Naive thymus-derived CD4-positive, alpha-beta T cell (primary cell): ENCODE measurements around the gene ZNF423. TPM values are rescaled to one million over a fixed set of nuclear protein-coding genes. Genes with fewer than 3 reads are reported as not detected.

Experiments
- ATAC-seq: fragments of 150-1000 bp; cut with Tn5 transposase; 2 replicates; pipeline ENCODE4 v1.10.0; 2021; ENCODE audit warnings: mild to moderate bottlenecking, moderate library complexity
- CTCF ChIA-PET: fragments of 350-600 bp; sonication (Branson Sonifier 250); formaldehyde crosslinking; loops from one replicate; lab custom pipeline; 2021; ENCODE audit warnings: antibody characterized with exemption; lab: Charles Lee
- POLR2A ChIA-PET: fragments of 350-600 bp; sonication (Branson Sonifier 250); formaldehyde crosslinking; loops from one replicate; lab custom pipeline; 2021; ENCODE audit warnings: antibody characterized with exemption, inconsistent platforms; lab: Charles Lee
- DNase-seq, 9 donors: peaks; one replicate each; pipeline versions ENCODE4 v3.0.0 to v3.0.0-alpha.2; 2020 to 2022; ENCODE audit warnings: mixed read lengths in 1 of 9
- H3K27ac ChIP-seq: one replicate; pipeline ENCODE4 v1.7.0; 2013; ENCODE audit warnings: mild to moderate bottlenecking, low read depth, low read length, moderate library complexity
- H3K27me3 ChIP-seq, 2 donors: one replicate each; pipeline ENCODE4 v1.7.0; 2013; ENCODE audit warnings: low read length in 2 of 2, mild to moderate bottlenecking in 2 of 2, moderate library complexity in 2 of 2; ENCODE audit not compliant: control insufficient read depth in 2 of 2, insufficient read depth in 2 of 2
- H3K36me3 ChIP-seq, 3 experiments: 1 replicate in 2 of 3; 2 replicates in 1 of 3; pipeline ENCODE4 v1.7.0; 2013; ENCODE audit warnings: low read length in 3 of 3, mild to moderate bottlenecking in 3 of 3, moderate library complexity in 1 of 3; ENCODE audit not compliant: insufficient read depth in 3 of 3, control insufficient read depth in 2 of 3
- H3K4me1 ChIP-seq, 2 donors: one replicate each; pipeline ENCODE4 v1.7.0; 2013; ENCODE audit warnings: low read length in 2 of 2, mild to moderate bottlenecking in 2 of 2, moderate library complexity in 1 of 2; ENCODE audit not compliant: control insufficient read depth in 2 of 2, insufficient read depth in 2 of 2
- H3K4me3 ChIP-seq: 2 replicates; pipeline ENCODE4 v1.7.0; 2013; ENCODE audit warnings: mild to moderate bottlenecking, low read length
- H3K9me3 ChIP-seq, 3 experiments: 1 replicate in 2 of 3; 2 replicates in 1 of 3; pipeline ENCODE4 v1.7.0; 2013; ENCODE audit warnings: low read length in 3 of 3; ENCODE audit not compliant: control insufficient read depth in 2 of 3
- H3K27ac Mint-ChIP-seq, 9 donors: one replicate each; pipeline ENCODE4 v1.8.0; 2020 to 2022; ENCODE audit warnings: mixed read lengths in 9 of 9, mild to moderate bottlenecking in 8 of 9, moderate library complexity in 5 of 9, inconsistent platforms in 2 of 9
- H3K27me3 Mint-ChIP-seq, 5 donors: one replicate each; pipeline ENCODE4 v1.8.0; 2021 to 2022; ENCODE audit warnings: mixed read lengths in 5 of 5, mild to moderate bottlenecking in 1 of 5
- H3K36me3 Mint-ChIP-seq, 5 donors: one replicate each; pipeline ENCODE4 v1.8.0; 2020 to 2022; ENCODE audit warnings: mixed read lengths in 5 of 5, mild to moderate bottlenecking in 3 of 5, inconsistent platforms in 1 of 5
- H3K4me1 Mint-ChIP-seq, 7 donors: one replicate each; pipeline ENCODE4 v1.8.0; 2020 to 2022; ENCODE audit warnings: mixed read lengths in 7 of 7, mild to moderate bottlenecking in 3 of 7, inconsistent platforms in 1 of 7
- H3K4me3 Mint-ChIP-seq, 10 donors: one replicate each; pipeline ENCODE4 v1.8.0; 2020 to 2022; ENCODE audit warnings: mild to moderate bottlenecking in 10 of 10, mixed read lengths in 10 of 10, moderate library complexity in 6 of 10, inconsistent platforms in 2 of 10
- H3K9me3 Mint-ChIP-seq, 11 donors: one replicate each; pipeline ENCODE4 v1.8.0; 2020 to 2022; ENCODE audit warnings: mixed read lengths in 11 of 11, mild to moderate bottlenecking in 4 of 11, inconsistent platforms in 1 of 11, moderate library complexity in 1 of 11
- intact Hi-C, 2 donors: fragments of 100-400 bp; cut with micrococcal nuclease; formaldehyde crosslinking; loops; one replicate each; pipeline ENCODE4 v1.15.1; 2023
- polyA plus RNA-seq, 2 donors: library from polyadenylated mRNA; unstranded; fragments of 300-500 nt; fragmentation: Illumina TruSeq; gene quantifications; one replicate each; pipeline ENCODE4 v1.2.3, GENCODE V29; 2021
- total RNA-seq, 6 experiments: library from RNA in 5 of 6; stranded (reverse) in 5 of 6; gene quantifications; 1 replicate in 5 of 6; 2 replicates in 1 of 6; pipeline ENCODE4 v1.2.3 and lab custom pipeline; 2021 to 2026

The ZNF423 gene
- total and polyA plus RNA-seq, 7 experiments from 2014 or later, result not detected

DNA sequence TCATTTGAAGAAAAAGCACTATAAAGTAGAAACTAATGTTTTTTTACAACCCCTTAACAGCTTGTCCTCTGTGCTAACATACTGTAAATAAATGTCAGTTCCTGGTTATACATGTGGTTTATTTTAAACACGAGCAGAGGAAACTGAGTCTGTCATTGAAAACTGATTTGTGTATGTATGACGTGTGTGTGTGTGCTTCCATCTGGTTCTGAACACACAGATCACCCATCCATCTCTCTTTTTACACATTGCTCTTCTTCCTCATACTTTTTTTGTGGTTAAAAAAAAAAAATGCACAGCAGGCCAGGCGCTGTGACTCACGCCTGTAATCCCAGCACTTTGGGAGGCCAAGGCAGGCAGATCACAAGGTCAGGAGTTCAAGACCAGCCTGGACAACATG lies 49.5 kb downstream of the ZNF423 start:
- intact Hi-C loops, result no loop called here
- Histone ChIP-seq H3K27ac (no peak overlapping the region), H3K4me1 (no peaks in the 10 kb centered on the region), H3K36me3 (no peaks in the 10 kb centered on the region), H3K4me3 (no peak overlapping the region), H3K9me3 (no peaks in the 10 kb centered on the region), H3K27me3 (no peaks in the 10 kb centered on the region)
- CTCF ChIA-PET, result no interaction called here
- POLR2A ChIA-PET, result no interaction called here
- no peaks in the 10 kb centered on the region for H3K9me3 Mint-ChIP-seq
- DNase-seq (no peak), ATAC-seq (no peak)
- no peaks in the 10 kb centered on the region for H3K4me1 Mint-ChIP-seq
- H3K27ac Mint-ChIP-seq, result no peak overlapping the region
- H3K27me3 Mint-ChIP-seq, result no peaks in the 10 kb centered on the region
- no peak overlapping the region for H3K4me3 Mint-ChIP-seq
- H3K36me3 Mint-ChIP-seq, result no peaks in the 10 kb centered on the region

DNA sequence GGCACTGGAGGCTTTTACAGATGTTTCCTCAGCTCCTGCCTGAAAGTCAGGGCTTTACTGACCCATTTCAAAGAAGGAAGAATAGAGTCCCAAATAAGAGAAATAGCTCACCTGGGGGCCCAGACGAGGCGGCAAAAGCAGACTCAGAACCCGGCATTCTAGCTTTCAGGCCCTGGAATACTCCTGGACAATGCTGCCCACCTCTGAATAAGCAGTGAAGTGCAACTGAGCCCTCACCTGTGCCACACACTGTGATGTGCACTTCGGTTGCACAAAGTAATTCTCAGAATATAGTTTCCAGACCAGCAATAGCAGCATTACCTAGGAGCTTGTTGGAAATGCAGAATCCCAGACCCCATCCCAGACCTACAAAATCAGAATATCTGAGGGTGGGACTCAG lies 54.6 kb downstream of the ZNF423 start:
- DNase-seq (no peak), ATAC-seq (no peak)
- Histone ChIP-seq H3K27me3 (no peaks in the 10 kb centered on the region), H3K27ac (no peak overlapping the region), H3K4me3 (no peak overlapping the region), H3K9me3 (no peaks in the 10 kb centered on the region), H3K4me1 (no peaks in the 10 kb centered on the region), H3K36me3 (no peaks in the 10 kb centered on the region)
- intact Hi-C loops, result no loop called here
- Mint-ChIP-seq H3K27ac (peak overlapping the region in 1 of 9 donors; percentile 6), H3K4me3 (no peak overlapping the region), H3K4me1 (no peaks in the 10 kb centered on the region), H3K36me3 (no peaks in the 10 kb centered on the region), H3K9me3 (no peaks in the 10 kb centered on the region), H3K27me3 (peaks cover 0 to 6% (median 0%) of the 10 kb centered on the region in 5 donors)
- ChIA-PET POLR2A (no interaction called here), CTCF (no interaction called here)

DNA sequence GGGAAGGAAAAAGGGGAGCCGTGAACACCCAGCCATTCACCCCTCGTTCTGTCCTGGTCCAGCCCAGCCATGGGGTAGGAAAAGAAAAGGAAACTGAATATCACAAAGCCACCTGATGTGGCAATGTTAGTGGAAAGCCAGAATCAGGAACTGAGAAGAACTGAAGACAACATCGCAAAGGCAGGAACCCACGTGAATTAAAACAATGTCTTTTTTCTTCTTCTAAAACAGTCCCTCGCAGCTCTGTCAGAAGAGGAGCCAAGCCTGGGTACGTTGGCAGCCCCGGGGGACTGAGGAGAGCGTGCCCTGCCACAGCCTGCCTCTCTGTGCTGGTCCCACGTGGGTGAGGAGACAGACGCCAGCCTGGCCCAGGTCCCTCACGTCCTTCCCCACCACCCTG lies 55.0 kb downstream of the ZNF423 start:
- intact Hi-C loops, result no loop called here
- H3K36me3 ChIP-seq, result no peaks in the 10 kb centered on the region
- H3K9me3 ChIP-seq, result no peaks in the 10 kb centered on the region
- no peak overlapping the region for H3K4me3 ChIP-seq
- H3K9me3 Mint-ChIP-seq, result no peaks in the 10 kb centered on the region
- ChIA-PET POLR2A (no interaction called here), CTCF (no interaction called here)
- DNase-seq (no peak), ATAC-seq (peak; percentile 20)
- H3K27ac ChIP-seq, result no peak overlapping the region
- no peaks in the 10 kb centered on the region for H3K36me3 Mint-ChIP-seq
- no peaks in the 10 kb centered on the region for H3K4me1 Mint-ChIP-seq
- no peaks in the 10 kb centered on the region for H3K27me3 ChIP-seq
- H3K4me1 ChIP-seq, result no peaks in the 10 kb centered on the region
- peak overlapping the region in 1 of 9 donors; percentile 6 for H3K27ac Mint-ChIP-seq
- H3K27me3 Mint-ChIP-seq, result peaks cover 0 to 6% (median 0%) of the 10 kb centered on the region in 5 donors
- H3K4me3 Mint-ChIP-seq, result no peak overlapping the region

DNA sequence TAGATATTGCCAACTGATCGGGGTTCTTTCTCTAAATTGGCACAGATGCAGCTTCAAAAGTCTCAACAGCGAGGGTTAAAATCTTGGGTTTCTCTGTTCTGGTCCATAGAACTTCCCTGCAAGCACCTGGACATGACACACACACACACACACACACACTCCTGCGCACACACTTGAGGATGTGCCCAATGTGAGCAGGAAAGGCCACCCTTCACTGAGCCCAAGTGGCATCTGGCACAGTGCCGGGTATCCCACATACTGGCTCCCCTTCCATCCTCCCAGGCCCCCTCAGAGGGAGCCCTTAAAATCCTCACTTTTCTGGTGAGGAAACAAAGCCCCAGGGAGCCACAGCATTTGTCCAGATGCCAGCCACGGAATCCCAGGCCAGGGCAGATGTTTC lies 55.5 kb downstream of the ZNF423 start:
- H3K4me1 ChIP-seq, result no peaks in the 10 kb centered on the region
- no peak for ATAC-seq
- Mint-ChIP-seq H3K36me3 (no peaks in the 10 kb centered on the region), H3K4me1 (no peaks in the 10 kb centered on the region), H3K27ac (no peak overlapping the region), H3K9me3 (no peaks in the 10 kb centered on the region), H3K27me3 (peaks cover 0 to 6% (median 0%) of the 10 kb centered on the region in 5 donors), H3K4me3 (no peak overlapping the region)
- intact Hi-C loops, result no loop called here
- no peak for DNase-seq
- no peak overlapping the region for H3K4me3 ChIP-seq
- no peaks in the 10 kb centered on the region for H3K27me3 ChIP-seq
- no peak overlapping the region for H3K27ac ChIP-seq
- POLR2A ChIA-PET, result no interaction called here
- no peaks in the 10 kb centered on the region for H3K9me3 ChIP-seq
- CTCF ChIA-PET, result no interaction called here
- H3K36me3 ChIP-seq, result no peaks in the 10 kb centered on the region

DNA sequence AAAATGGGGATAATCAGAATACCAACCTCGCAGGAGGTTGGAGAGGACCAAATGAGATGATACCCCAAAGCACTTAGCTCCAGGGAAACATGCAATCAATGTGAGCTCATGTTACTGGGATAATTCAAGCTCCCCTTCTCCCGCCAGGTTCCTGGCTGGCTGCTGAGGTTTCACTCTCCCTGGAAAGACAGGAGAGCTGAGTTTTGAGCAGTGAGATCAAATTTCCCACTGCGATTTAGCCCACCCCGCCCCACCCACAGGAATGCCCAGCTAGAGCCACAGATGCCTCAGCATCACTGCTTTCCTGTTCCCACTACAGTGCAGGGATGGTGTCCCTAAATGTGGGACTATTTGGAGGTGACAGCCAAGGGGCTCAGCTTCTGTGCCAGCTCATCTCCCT lies 56.7 kb downstream of the ZNF423 start:
- Mint-ChIP-seq H3K36me3 (no peaks in the 10 kb centered on the region), H3K9me3 (no peaks in the 10 kb centered on the region), H3K27me3 (peaks cover 0 to 7% (median 4%) of the 10 kb centered on the region in 5 donors), H3K27ac (no peak overlapping the region), H3K4me1 (no peaks in the 10 kb centered on the region), H3K4me3 (no peak overlapping the region)
- ChIA-PET POLR2A (no interaction called here), CTCF (no interaction called here)
- Histone ChIP-seq H3K4me1 (no peaks in the 10 kb centered on the region), H3K4me3 (no peak overlapping the region), H3K27me3 (no peaks in the 10 kb centered on the region), H3K27ac (no peak overlapping the region), H3K9me3 (no peaks in the 10 kb centered on the region), H3K36me3 (no peaks in the 10 kb centered on the region)
- intact Hi-C loops, result no loop called here
- ATAC-seq (no peak), DNase-seq (no peak)

DNA sequence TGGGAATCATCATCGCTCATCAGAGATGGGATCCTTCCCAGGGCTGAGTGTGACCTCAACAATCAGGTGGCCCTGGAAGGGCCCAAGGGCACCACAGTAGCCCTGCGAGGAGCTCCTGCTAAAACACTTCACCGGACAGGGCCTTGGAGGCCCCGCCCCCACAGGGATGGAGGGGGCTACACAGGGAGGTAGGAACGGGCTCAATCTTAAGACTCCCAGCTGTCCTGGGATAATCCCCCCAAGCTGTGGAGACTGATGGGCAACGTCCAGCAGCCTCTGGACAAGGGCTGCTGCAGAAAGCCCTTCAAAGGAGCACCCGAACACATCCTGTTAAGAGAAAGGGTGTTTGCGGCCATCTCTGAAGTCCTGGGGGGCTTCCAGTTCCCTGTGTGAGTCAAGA lies 60.4 kb downstream of the ZNF423 start:
- H3K4me1 Mint-ChIP-seq, result no peaks in the 10 kb centered on the region
- no peak overlapping the region for H3K4me3 Mint-ChIP-seq
- Histone ChIP-seq H3K36me3 (no peaks in the 10 kb centered on the region), H3K27me3 (no peaks in the 10 kb centered on the region), H3K9me3 (no peaks in the 10 kb centered on the region), H3K4me1 (no peaks in the 10 kb centered on the region), H3K4me3 (no peak overlapping the region), H3K27ac (no peak overlapping the region)
- no peak for ATAC-seq
- ChIA-PET CTCF (no interaction called here), POLR2A (no interaction called here)
- H3K36me3 Mint-ChIP-seq, result no peaks in the 10 kb centered on the region
- no peak for DNase-seq
- H3K27ac Mint-ChIP-seq, result no peak overlapping the region
- intact Hi-C loops, result no loop called here
- peaks cover 0 to 7% (median 4%) of the 10 kb centered on the region in 5 donors for H3K27me3 Mint-ChIP-seq
- no peaks in the 10 kb centered on the region for H3K9me3 Mint-ChIP-seq

DNA sequence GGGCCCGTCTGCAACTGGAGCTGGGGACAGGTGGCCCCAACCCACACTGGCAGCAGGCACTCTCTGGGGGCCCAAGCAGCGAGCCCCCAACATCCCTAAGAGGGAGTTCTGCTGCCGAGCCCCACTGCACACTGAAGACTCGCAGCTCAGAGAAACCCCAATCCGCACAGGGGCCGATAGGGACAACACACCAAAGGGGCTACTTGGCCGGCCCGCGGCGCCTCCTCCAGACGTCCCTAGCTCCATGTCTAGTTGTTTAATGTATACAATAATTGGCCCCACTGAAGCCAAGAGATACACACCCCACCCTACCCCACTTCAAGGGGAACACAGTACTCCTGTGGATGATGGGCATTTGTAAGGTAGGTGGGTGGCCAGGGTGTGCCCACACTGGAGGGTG lies 62.7 kb downstream of the ZNF423 start:
- CTCF ChIA-PET, result no interaction called here
- Mint-ChIP-seq H3K4me1 (no peaks in the 10 kb centered on the region), H3K27ac (no peak overlapping the region), H3K9me3 (no peaks in the 10 kb centered on the region), H3K27me3 (peaks cover 0 to 4% (median 0%) of the 10 kb centered on the region in 5 donors), H3K36me3 (no peaks in the 10 kb centered on the region), H3K4me3 (no peak overlapping the region)
- no peak overlapping the region for H3K27ac ChIP-seq
- H3K4me3 ChIP-seq, result no peak overlapping the region
- ATAC-seq, result no peak
- no peaks in the 10 kb centered on the region for H3K4me1 ChIP-seq
- DNase-seq, result no peak
- no peaks in the 10 kb centered on the region for H3K9me3 ChIP-seq
- POLR2A ChIA-PET, result no interaction called here
- no peaks in the 10 kb centered on the region for H3K36me3 ChIP-seq
- intact Hi-C loops, result no loop called here
- no peaks in the 10 kb centered on the region for H3K27me3 ChIP-seq
